CD1c-positive myeloid dendritic cell (primary cell): ENCODE results near the gene SGO1.

Experiments
- DNase-seq: peaks from one replicate; pipeline ENCODE4 v3.0.0-alpha.2; 2016; ENCODE audit errors: extremely low spot score

SGO1 gene

GRCh38 chr3:20154928-20155327 is 31.1 kb downstream of the SGO1 start:
- DNase-seq: no peak

GRCh38 chr3:20154078-20154477 is 31.9 kb downstream of the SGO1 start:
- no peak for DNase-seq

- no peak for DNase-seq
Measured at GRCh38 chr3:20148466-20148865, 37.5 kb downstream of the SGO1 start.

DNA sequence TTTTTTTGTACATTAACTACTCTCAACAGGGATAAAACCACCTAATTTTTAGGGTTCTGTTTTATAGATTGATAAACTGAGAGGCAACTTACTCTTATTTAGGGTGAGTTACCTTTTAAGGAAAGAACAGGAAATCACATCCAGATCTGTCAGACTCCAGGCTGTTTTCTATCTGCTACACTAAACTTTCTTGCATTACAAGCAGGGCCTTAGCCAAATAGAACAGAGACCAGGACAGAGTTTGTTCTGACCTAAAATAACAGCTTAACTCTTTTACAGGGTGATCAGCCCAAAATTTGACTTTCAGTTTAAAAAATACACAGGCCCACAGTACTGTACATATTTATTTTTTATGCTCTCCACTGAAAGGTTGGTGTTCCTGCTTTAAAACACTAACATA is 38.6 kb downstream of the SGO1 start:
- DNase-seq: no peak

DNA sequence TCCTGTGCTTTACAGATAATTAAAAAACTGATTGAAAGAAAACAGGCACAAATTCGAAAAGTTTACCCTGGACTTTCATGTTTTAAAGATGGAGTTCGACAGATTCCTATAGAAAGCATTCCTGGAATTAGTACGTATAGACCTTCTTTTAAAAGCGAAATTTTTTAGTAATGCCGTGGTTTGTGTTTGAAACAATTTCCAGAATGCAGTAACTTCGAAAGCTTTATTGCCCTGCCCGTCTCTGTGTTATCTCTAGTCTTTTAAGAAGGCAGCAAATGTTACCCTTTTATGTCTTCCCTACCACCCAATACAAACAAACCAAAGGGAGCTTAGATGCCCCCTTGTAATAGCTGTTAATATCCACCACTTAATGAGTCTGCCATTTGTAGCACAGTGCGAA is 39.7 kb downstream of the SGO1 start:
- DNase-seq: no peak

GRCh38 chr3:20145874-20146273 is 40.1 kb downstream of the SGO1 start:
- DNase-seq: no peak

- DNase-seq: no peak
Measured at GRCh38 chr3:20143519-20143918, 42.5 kb downstream of the SGO1 start.

- no peak for DNase-seq
Measured at GRCh38 chr3:20142517-20142916, 43.5 kb downstream of the SGO1 start.

DNA sequence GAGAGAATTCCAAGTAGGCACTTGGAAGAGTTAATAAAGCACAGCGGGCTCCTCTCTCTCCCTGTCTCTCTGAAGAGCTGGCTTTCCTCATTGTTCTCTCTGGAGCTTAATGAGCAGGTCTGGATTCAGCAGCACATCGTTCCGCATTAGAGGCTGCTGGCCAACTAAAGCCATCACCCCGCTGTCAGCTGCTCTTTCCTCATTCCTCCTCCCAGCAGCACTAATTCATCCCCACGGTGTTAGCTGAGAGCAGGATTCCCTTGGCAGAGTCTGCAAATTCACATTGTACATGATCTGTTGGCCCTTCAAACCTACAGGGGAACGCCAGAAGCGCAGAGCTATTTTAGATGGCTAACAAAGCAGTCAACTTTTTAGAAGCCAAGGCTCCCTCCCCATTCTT is 44.2 kb downstream of the SGO1 start:
- no peak for DNase-seq

- no peak for DNase-seq
Measured at GRCh38 chr3:20141316-20141715, 44.7 kb downstream of the SGO1 start.

GRCh38 chr3:20140881-20141280 is 45.1 kb downstream of the SGO1 start:
- no peak for DNase-seq

DNA sequence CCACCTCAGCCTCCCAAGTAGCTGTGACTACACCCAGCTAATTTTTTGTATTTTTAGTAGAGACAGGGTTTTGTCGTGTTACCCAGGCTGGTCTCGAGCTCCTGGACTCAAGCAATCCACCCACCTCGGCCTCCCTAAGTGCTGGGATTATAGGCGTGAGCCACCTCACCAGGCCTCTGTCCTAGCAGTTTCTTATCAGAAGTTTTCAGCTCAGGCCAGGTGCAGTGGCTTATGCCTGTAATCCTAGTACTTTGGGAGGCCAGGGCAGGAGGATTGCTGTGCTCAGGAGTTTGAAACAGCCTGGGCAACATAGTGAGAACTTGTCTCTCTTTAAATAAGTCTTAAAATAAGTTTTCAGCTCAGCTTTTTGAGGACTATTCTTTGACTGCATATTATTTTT is 48.4 kb downstream of the SGO1 start:
- no peak for DNase-seq

GRCh38 chr3:20136231-20136630 is 49.8 kb downstream of the SGO1 start:
- no peak for DNase-seq

- no peak for DNase-seq
Measured at GRCh38 chr3:20130106-20130505, 55.9 kb downstream of the SGO1 start.

GRCh38 chr3:20128358-20128757 is 57.6 kb downstream of the SGO1 start:
- DNase-seq: no peak

DNA sequence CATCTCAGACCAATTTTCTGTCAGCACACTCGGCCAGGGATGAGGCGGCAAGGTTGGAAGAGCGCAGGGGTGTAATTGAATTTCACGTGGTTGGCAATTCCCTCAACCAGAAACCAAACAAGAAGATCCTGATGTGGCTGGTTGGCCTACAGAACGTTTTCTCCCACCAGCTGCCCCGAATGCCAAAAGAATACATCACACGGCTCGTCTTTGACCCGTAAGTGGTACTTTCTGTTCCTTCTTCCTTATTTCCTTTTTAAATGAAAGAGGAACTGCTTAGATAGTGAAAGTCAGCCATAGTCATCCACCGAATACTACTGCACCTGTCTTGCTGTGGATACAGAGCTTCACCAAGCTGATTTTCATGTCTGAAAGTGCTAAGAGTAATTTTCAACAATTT is 60.1 kb downstream of the SGO1 start:
- DNase-seq: peak; percentile 80

DNA sequence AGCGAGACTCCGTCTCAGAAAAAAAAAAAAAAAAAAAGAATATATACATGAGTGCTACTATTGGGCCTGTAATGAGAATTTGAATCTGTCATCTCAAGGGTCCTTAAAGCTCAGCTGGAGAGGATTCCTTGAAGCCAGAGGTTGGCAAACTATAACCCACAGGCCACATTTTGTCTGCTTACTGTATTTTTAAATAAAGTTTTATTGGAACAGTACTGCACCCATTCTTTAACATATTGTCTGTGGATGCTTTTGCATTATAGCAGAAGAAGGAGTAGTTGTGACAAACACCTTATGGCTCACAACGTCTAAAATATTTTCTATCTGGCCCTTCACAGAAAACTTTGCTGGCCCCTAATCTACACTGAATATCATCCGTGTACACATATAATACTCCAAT is 60.7 kb downstream of the SGO1 start:
- DNase-seq: no peak

GRCh38 chr3:20123131-20123652 is 62.8 kb downstream of the SGO1 start:
- DNase-seq: no peak

- DNase-seq: no peak
Measured at GRCh38 chr3:20121088-20121487, 64.9 kb downstream of the SGO1 start.
